Measurements from ENCODE around the gene FGD4. TPM values are rescaled to one million over a fixed set of nuclear protein-coding genes. Genes with fewer than 3 reads are reported as not detected.

FGD4 gene
- total RNA-seq, 1 experiment from 2014 or later, result 37.4 TPM

- Mint-ChIP-seq H3K4me3 (ENCODE audit: low read depth, unreplicated experiment) (peak overlapping the region; percentile 40), H3K9me3 (ENCODE audit: low read depth, unreplicated experiment) (no peaks in the 10 kb centered on the region), H3K36me3 (ENCODE audit: insufficient read depth, unreplicated experiment) (peaks cover 31% of the 10 kb centered on the region), H3K4me1 (ENCODE audit: low read depth, unreplicated experiment) (peaks cover 73% of the 10 kb centered on the region), H3K27me3 (ENCODE audit: unreplicated experiment) (no peaks in the 10 kb centered on the region), H3K27ac (ENCODE audit: unreplicated experiment) (peak overlapping the region; percentile 78)
- intact Hi-C loops (cut with micrococcal nuclease; ENCODE audit: unreplicated experiment), result loop anchor here (2.0 kb wide), 1 partner anchor 46 kb away; no protein-coding TSS in a partner anchor
- no peak for DNase-seq
- CTCF ChIA-PET, result no interaction called here
- no peak for TF ChIP-seq CTCF (IDR thresholded peaks at IDR 0.05; ENCODE audit: unreplicated experiment)
- no TSS peak for BruUV-seq (replicated peaks)
Observed at GRCh38 chr12:32446316-32447119, 47.2 kb downstream of the FGD4 start.

DNA sequence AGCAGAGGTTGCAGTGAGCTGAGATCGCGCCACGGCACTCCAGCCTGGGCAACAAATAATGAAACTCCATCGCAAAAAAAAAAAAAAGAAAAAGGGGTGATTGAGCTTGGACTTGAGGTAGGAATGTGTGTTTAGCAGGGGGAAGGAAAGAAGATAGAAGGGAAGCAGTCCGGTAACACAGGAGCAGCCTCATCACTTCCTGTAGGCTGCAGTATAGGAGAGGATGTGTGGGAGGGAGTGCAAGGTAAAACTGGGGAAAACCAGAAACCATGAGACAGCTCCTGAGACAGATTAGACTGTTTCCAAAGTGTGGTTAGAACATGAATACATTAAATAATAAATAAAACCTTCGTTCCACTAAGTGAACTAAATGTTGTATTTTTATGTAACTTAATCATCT, 49.2 kb downstream of the FGD4 start:
- BruUV-seq (replicated peaks), result no TSS peak
- Mint-ChIP-seq H3K9me3 (ENCODE audit: low read depth, unreplicated experiment) (no peaks in the 10 kb centered on the region), H3K27ac (ENCODE audit: unreplicated experiment) (peak overlapping the region; percentile 38), H3K4me3 (ENCODE audit: low read depth, unreplicated experiment) (no peak overlapping the region), H3K27me3 (ENCODE audit: unreplicated experiment) (no peaks in the 10 kb centered on the region), H3K36me3 (ENCODE audit: insufficient read depth, unreplicated experiment) (peaks cover 28% of the 10 kb centered on the region), H3K4me1 (ENCODE audit: low read depth, unreplicated experiment) (peaks cover 63% of the 10 kb centered on the region)
- DNase-seq, result no peak
- CTCF ChIA-PET, result interaction anchor here (1.0 kb wide), 1 partner anchor 47 kb away, joined by 6 read pairs; no protein-coding TSS in a partner anchor
- no peak for TF ChIP-seq CTCF (IDR thresholded peaks at IDR 0.05; ENCODE audit: unreplicated experiment)
- intact Hi-C loops (cut with micrococcal nuclease; ENCODE audit: unreplicated experiment), result no loop called here

GRCh38 chr12:32450363-32450762, 51.0 kb downstream of the FGD4 start:
- CTCF ChIA-PET, result no interaction called here
- intact Hi-C loops (cut with micrococcal nuclease; ENCODE audit: unreplicated experiment), result no loop called here
- Mint-ChIP-seq H3K27me3 (ENCODE audit: unreplicated experiment) (no peaks in the 10 kb centered on the region), H3K36me3 (ENCODE audit: insufficient read depth, unreplicated experiment) (peaks cover 20% of the 10 kb centered on the region), H3K4me3 (ENCODE audit: low read depth, unreplicated experiment) (no peak overlapping the region), H3K9me3 (ENCODE audit: low read depth, unreplicated experiment) (no peaks in the 10 kb centered on the region), H3K27ac (ENCODE audit: unreplicated experiment) (peak overlapping the region; percentile 31), H3K4me1 (ENCODE audit: low read depth, unreplicated experiment) (peaks cover 74% of the 10 kb centered on the region)
- TF ChIP-seq CTCF (IDR thresholded peaks at IDR 0.05; ENCODE audit: unreplicated experiment), result no peak
- DNase-seq, result no peak
- no TSS peak for BruUV-seq (replicated peaks)

- Mint-ChIP-seq H3K4me1 (ENCODE audit: low read depth, unreplicated experiment) (peaks cover 74% of the 10 kb centered on the region), H3K36me3 (ENCODE audit: insufficient read depth, unreplicated experiment) (peaks cover 20% of the 10 kb centered on the region), H3K4me3 (ENCODE audit: low read depth, unreplicated experiment) (no peak overlapping the region), H3K9me3 (ENCODE audit: low read depth, unreplicated experiment) (no peaks in the 10 kb centered on the region), H3K27me3 (ENCODE audit: unreplicated experiment) (no peaks in the 10 kb centered on the region), H3K27ac (ENCODE audit: unreplicated experiment) (peak overlapping the region; percentile 31)
- intact Hi-C loops (cut with micrococcal nuclease; ENCODE audit: unreplicated experiment), result no loop called here
- TF ChIP-seq CTCF (IDR thresholded peaks at IDR 0.05; ENCODE audit: unreplicated experiment), result no peak
- no peak for DNase-seq
- CTCF ChIA-PET, result no interaction called here
- BruUV-seq (replicated peaks), result no TSS peak
Observed at GRCh38 chr12:32450768-32451167, 51.4 kb downstream of the FGD4 start.
